Calu3 (cell line): ENCODE data around the gene LRRC30. TPM values are rescaled to one million over a fixed set of nuclear protein-coding genes. Genes with fewer than 3 reads are reported as not detected.

Experiments used
- BruUV-seq: library from RNA; stranded (reverse); fragments of 400-500 nt; replicated peaks from 2 replicates; lab custom pipeline; 2021; lab: Mats Ljungman, UMichigan
- CTCF ChIA-PET: fragments of 300-600 bp; sonication (Branson Sonifier 250); formaldehyde crosslinking; loops from one replicate; lab custom pipeline; 2022; ENCODE audit warnings: antibody characterized with exemption; lab: Charles Lee
- DNase-seq: peaks from one replicate; pipeline ENCODE4 v3.0.0; 2022
- H3K27ac Mint-ChIP-seq: one replicate; pipeline ENCODE4 v1.8.0; 2022; ENCODE audit warnings: mixed read lengths; ENCODE audit not compliant: unreplicated experiment
- H3K27me3 Mint-ChIP-seq: one replicate; pipeline ENCODE4 v1.8.0; 2022; ENCODE audit warnings: mixed read lengths; ENCODE audit not compliant: unreplicated experiment
- H3K36me3 Mint-ChIP-seq: one replicate; pipeline ENCODE4 v1.8.0; 2022; ENCODE audit warnings: mild to moderate bottlenecking, moderate library complexity, mixed read lengths; ENCODE audit not compliant: insufficient read depth, unreplicated experiment
- H3K4me1 Mint-ChIP-seq: one replicate; pipeline ENCODE4 v1.8.0; 2022; ENCODE audit warnings: mild to moderate bottlenecking, low read depth, mixed read lengths; ENCODE audit not compliant: unreplicated experiment
- H3K4me3 Mint-ChIP-seq: one replicate; pipeline ENCODE4 v1.8.0; 2022; ENCODE audit warnings: mild to moderate bottlenecking, low read depth, moderate library complexity, mixed read lengths; ENCODE audit not compliant: unreplicated experiment
- H3K9me3 Mint-ChIP-seq: one replicate; pipeline ENCODE4 v1.8.0; 2022; ENCODE audit warnings: low read depth, mixed read lengths; ENCODE audit not compliant: unreplicated experiment
- CTCF ChIP-seq: fragments of 200-600 bp; IDR thresholded peaks from one replicate; pipeline ENCODE4 v1.8.0; 2022; ENCODE audit warnings: antibody characterized with exemption; ENCODE audit not compliant: unreplicated experiment
- intact Hi-C: fragments of 100-400 bp; cut with micrococcal nuclease; formaldehyde crosslinking; loops from one replicate; pipeline ENCODE4 v1.10.0; 2022; ENCODE audit not compliant: unreplicated experiment
- total RNA-seq: library from RNA; stranded (reverse); gene quantifications from 2 replicates; pipeline ENCODE4 v1.2.3, GENCODE V29; 2022

LRRC30 gene
- total RNA-seq, 1 experiment from 2014 or later: not detected

GRCh38 chr18:7236933-7237332 is 6.0 kb downstream of the LRRC30 start:
- intact Hi-C loops: no loop called here
- no peak for DNase-seq
- Mint-ChIP-seq H3K27ac (no peak overlapping the region), H3K36me3 (no peaks in the 10 kb centered on the region), H3K9me3 (no peaks in the 10 kb centered on the region), H3K27me3 (peaks cover 69% of the 10 kb centered on the region), H3K4me3 (no peak overlapping the region), H3K4me1 (no peaks in the 10 kb centered on the region)
- no TSS peak for BruUV-seq
- TF ChIP-seq CTCF: no peak
- CTCF ChIA-PET: no interaction called here

GRCh38 chr18:7237673-7238272 is 6.9 kb downstream of the LRRC30 start:
- Mint-ChIP-seq H3K4me3 (no peak overlapping the region), H3K27me3 (peaks cover 65% of the 10 kb centered on the region), H3K4me1 (no peaks in the 10 kb centered on the region), H3K9me3 (no peaks in the 10 kb centered on the region), H3K36me3 (no peaks in the 10 kb centered on the region), H3K27ac (no peak overlapping the region)
- CTCF ChIA-PET: no interaction called here
- no peak for DNase-seq
- no TSS peak for BruUV-seq
- intact Hi-C loops: no loop called here
- no peak for TF ChIP-seq CTCF

DNA sequence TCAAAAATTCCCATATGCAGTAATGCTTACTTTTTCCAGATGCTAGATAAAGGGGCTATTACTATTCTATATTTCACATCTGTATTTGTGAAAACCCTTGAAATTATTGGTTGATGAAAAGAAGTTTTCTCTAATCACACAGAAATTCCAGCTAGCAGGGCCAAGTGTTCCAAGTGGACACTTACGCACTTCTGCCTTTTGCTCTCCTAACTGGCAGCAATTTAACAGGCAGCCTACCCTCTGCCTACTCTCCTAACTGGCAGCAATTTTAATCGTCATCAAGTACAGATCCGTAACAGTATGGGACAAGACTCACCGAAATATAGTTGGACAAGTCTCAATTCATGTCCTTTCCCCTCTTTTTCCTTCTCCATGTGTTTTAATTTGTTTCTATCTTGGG is 12.0 kb downstream of the LRRC30 start:
- intact Hi-C loops: no loop called here
- H3K36me3 Mint-ChIP-seq: no peaks in the 10 kb centered on the region
- no peaks in the 10 kb centered on the region for H3K4me1 Mint-ChIP-seq
- TF ChIP-seq CTCF: no peak
- no peak overlapping the region for H3K4me3 Mint-ChIP-seq
- no peak for DNase-seq
- CTCF ChIA-PET: no interaction called here
- no peaks in the 10 kb centered on the region for H3K9me3 Mint-ChIP-seq
- H3K27ac Mint-ChIP-seq: no peak overlapping the region
- peaks cover 39% of the 10 kb centered on the region for H3K27me3 Mint-ChIP-seq
- BruUV-seq: no TSS peak

DNA sequence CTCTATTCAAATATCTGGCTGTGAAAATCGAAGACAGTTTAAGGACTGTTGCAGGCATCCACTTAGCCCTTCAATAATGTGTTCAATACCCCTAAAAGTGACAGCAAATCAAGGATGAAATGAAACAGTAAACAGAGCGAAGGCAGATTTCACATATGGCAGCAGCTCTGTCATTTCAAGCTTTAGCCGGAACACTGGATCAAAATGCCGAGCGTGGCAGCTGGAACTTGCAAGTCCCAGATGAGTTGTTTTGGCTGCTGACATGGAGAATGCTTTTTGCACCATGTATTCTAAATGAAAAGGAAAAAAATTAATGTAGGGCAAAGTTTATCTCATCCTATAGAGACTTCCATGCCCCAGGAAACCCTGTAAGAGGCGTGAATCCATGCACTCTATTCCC is 18.0 kb downstream of the LRRC30 start:
- intact Hi-C loops: no loop called here
- no peak for DNase-seq
- TF ChIP-seq CTCF: no peak
- CTCF ChIA-PET: no interaction called here
- H3K36me3 Mint-ChIP-seq: no peaks in the 10 kb centered on the region
- H3K27me3 Mint-ChIP-seq: peaks cover 42% of the 10 kb centered on the region
- H3K27ac Mint-ChIP-seq: no peak overlapping the region
- H3K4me3 Mint-ChIP-seq: no peak overlapping the region
- BruUV-seq: no TSS peak
- H3K9me3 Mint-ChIP-seq: no peaks in the 10 kb centered on the region
- no peaks in the 10 kb centered on the region for H3K4me1 Mint-ChIP-seq
